DND-41 (cell line): ENCODE measurements around the gene TMEM134.

Experiments
- EZH2 ChIP-seq: IDR thresholded peaks from 3 replicates; pipeline ENCODE4 v1.6.1; 2012; ENCODE audit warnings: borderline replicate concordance, low read depth, mild to moderate bottlenecking, moderate library complexity, low read length, inconsistent platforms; ENCODE audit not compliant: severe bottlenecking
- TF ChIP-seq, protein P1 (sequence below): IDR thresholded peaks from 2 replicates; pipeline ENCODE4 v1.5.1; 2012; ENCODE audit warnings: borderline replicate concordance, low read length, moderate library complexity, mild to moderate bottlenecking; ENCODE audit not compliant: poor library complexity, severe bottlenecking; ENCODE audit errors: extremely low read depth

DNA sequence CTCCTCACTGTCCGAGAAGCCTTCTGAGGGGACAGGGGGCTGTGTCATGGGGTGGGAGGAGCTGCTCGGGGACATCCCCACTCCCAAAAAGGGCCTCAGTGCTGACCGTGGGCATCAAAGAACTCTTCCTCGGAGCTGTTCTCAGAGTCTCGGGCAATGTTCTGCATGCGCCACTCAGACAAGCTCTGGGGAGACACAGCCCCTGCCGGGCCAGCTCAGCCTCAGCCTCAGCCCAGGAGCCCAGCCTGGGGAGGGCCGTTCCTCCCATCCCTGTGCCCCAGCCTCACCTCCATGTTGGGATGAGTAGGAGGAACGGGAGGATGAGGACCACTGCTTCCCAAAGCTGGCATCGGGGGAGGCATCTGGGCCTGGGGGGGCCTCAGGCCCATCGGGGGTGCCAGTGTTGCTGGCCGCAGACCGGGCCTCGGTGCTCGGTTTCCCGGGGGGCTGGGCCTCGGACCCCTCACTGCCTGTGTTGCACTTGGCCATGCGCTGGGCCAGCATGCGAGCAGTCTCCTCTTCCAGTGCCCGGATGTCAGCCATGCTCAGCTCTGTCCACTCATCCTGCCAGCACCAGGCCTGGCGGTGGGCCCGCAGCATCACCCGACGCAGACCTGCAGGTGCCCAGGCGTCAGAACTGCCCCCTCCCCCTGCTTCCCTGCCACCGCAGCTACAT lies 30.9 kb upstream of the TMEM134 start:
- TF ChIP-seq, protein P1, sequence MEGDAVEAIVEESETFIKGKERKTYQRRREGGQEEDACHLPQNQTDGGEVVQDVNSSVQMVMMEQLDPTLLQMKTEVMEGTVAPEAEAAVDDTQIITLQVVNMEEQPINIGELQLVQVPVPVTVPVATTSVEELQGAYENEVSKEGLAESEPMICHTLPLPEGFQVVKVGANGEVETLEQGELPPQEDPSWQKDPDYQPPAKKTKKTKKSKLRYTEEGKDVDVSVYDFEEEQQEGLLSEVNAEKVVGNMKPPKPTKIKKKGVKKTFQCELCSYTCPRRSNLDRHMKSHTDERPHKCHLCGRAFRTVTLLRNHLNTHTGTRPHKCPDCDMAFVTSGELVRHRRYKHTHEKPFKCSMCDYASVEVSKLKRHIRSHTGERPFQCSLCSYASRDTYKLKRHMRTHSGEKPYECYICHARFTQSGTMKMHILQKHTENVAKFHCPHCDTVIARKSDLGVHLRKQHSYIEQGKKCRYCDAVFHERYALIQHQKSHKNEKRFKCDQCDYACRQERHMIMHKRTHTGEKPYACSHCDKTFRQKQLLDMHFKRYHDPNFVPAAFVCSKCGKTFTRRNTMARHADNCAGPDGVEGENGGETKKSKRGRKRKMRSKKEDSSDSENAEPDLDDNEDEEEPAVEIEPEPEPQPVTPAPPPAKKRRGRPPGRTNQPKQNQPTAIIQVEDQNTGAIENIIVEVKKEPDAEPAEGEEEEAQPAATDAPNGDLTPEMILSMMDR, result no peak
- TF ChIP-seq EZH2, result no peak
